HepG2 (cell line): ENCODE measurements around the gene SYNGR2. TPM values are rescaled to one million over a fixed set of nuclear protein-coding genes. Genes with fewer than 3 reads are reported as not detected.

Source experiments
- BCL6 ChIP-seq: IDR thresholded peaks from 2 replicates; pipeline ENCODE4 v1.6.1; 2016; ENCODE audit warnings: missing genetic modification reagents, missing compliant biosample characterization
- CEBPB ChIP-seq: IDR thresholded peaks from 2 replicates; pipeline ENCODE4 v1.6.1; 2011; ENCODE audit warnings: low read depth, low read length, improper control_type of control experiment, borderline replicate concordance
- DR1 ChIP-seq: sonication (generic); formaldehyde crosslinking; IDR thresholded peaks from 2 replicates; pipeline ENCODE4 v1.8.0; 2021; ENCODE audit warnings: mild to moderate bottlenecking, missing genetic modification reagents, inconsistent platforms
- EED ChIP-seq: sonication (generic); formaldehyde crosslinking; IDR thresholded peaks from 2 replicates; pipeline ENCODE4 v1.5.0; 2020; ENCODE audit warnings: mild to moderate bottlenecking, missing genetic modification reagents
- FOXO1 ChIP-seq: sonication (generic); formaldehyde crosslinking; IDR thresholded peaks from 2 replicates; pipeline ENCODE4 v1.4.0; 2020; ENCODE audit warnings: missing genetic modification reagents
- HOXA5 ChIP-seq: sonication (generic); formaldehyde crosslinking; IDR thresholded peaks from 2 replicates; pipeline ENCODE4 v1.4.0; 2020; ENCODE audit warnings: missing genetic modification reagents
- IRF2 ChIP-seq: IDR thresholded peaks from 2 replicates; pipeline ENCODE4 v1.6.1; 2018; ENCODE audit warnings: missing genetic modification reagents, missing compliant biosample characterization
- NCOR1 ChIP-seq: fragments of 200-600 bp; sonication (generic); IDR thresholded peaks from 2 replicates; pipeline ENCODE4 v1.7.0; 2017; ENCODE audit warnings: antibody characterized with exemption, low read length, borderline replicate concordance
- PTBP1 ChIP-seq: fragments of 200-400 bp; formaldehyde crosslinking; IDR thresholded peaks from 2 replicates; pipeline ENCODE4 v1.6.1; 2018; ENCODE audit warnings: low read length, low read depth; ENCODE audit not compliant: poor library complexity, severe bottlenecking
- SP140L ChIP-seq: sonication (generic); formaldehyde crosslinking; IDR thresholded peaks from 2 replicates; pipeline ENCODE4 v1.4.0; 2020; ENCODE audit warnings: missing genetic modification reagents, borderline replicate concordance
- ZFP62 ChIP-seq: sonication (generic); formaldehyde crosslinking; IDR thresholded peaks from 2 replicates; pipeline ENCODE4 v1.4.0; 2020; ENCODE audit warnings: missing genetic modification reagents
- ZNF569 ChIP-seq: sonication (generic); formaldehyde crosslinking; IDR thresholded peaks from 2 replicates; pipeline ENCODE4 v1.5.0; 2020; ENCODE audit warnings: mild to moderate bottlenecking, missing genetic modification reagents, moderate library complexity, borderline replicate concordance
- ZNF614 ChIP-seq: IDR thresholded peaks from 2 replicates; pipeline ENCODE4 v1.6.1; 2018; ENCODE audit warnings: missing biosample characterization, missing genetic modification reagents, inconsistent platforms, borderline replicate concordance
- ZNF724P ChIP-seq: sonication (generic); formaldehyde crosslinking; IDR thresholded peaks from 2 replicates; pipeline ENCODE4 v1.8.0; 2022; ENCODE audit warnings: missing genetic modification reagents, borderline replicate concordance
- ZNF75D ChIP-seq: sonication (generic); formaldehyde crosslinking; IDR thresholded peaks from 2 replicates; pipeline ENCODE4 v1.8.1; 2023; ENCODE audit warnings: missing genetic modification reagents, mild to moderate bottlenecking, borderline replicate concordance
- ZNF782 ChIP-seq: sonication (generic); formaldehyde crosslinking; IDR thresholded peaks from 2 replicates; pipeline ENCODE4 v1.4.0; 2020; ENCODE audit warnings: missing genetic modification reagents, mild to moderate bottlenecking, borderline replicate concordance
- ZSCAN25 ChIP-seq: sonication (generic); formaldehyde crosslinking; IDR thresholded peaks from 2 replicates; pipeline ENCODE4 v1.8.0; 2022; ENCODE audit warnings: mild to moderate bottlenecking, missing genetic modification reagents
- ZZZ3 ChIP-seq: sonication (generic); formaldehyde crosslinking; IDR thresholded peaks from 2 replicates; pipeline ENCODE4 v1.4.0; 2020; ENCODE audit warnings: missing genetic modification reagents, mild to moderate bottlenecking, borderline replicate concordance
- polyA plus RNA-seq, 8 experiments: library from polyadenylated mRNA; depleted of rRNA in 3 of 8; stranded (reverse) in 7 of 8; unstranded in 1 of 8; fragments of >200 nt; fragmentation: Illumina TruSeq in 4 of 8; extraction: Trizol in 4 of 8; gene quantifications; 2 replicates each; pipeline versions ENCODE4 v1.2.1 to v1.2.3, GENCODE V29; 2011 to 2016; ENCODE audit warnings: low read depth in 4 of 8, missing spikeins in 1 of 8, mixed read lengths in 1 of 8; ENCODE audit not compliant: insufficient read depth in 1 of 8
- total RNA-seq, 5 experiments: library from RNA; depleted of rRNA; stranded (reverse); fragments of >200 nt; fragmentation: Illumina TruSeq; extraction: Trizol; gene quantifications; 2 replicates each; pipeline ENCODE4 v1.2.3, GENCODE V29; 2016; ENCODE audit warnings: low read depth in 1 of 5
- TF ChIP-seq, protein P1 (sequence below): sonication (generic); formaldehyde crosslinking; IDR thresholded peaks from 2 replicates; pipeline ENCODE4 v1.4.0; 2020; ENCODE audit warnings: missing genetic modification reagents
- TF ChIP-seq, protein P2 (sequence below): sonication (generic); formaldehyde crosslinking; IDR thresholded peaks from 2 replicates; pipeline ENCODE4 v1.4.0; 2020; ENCODE audit warnings: mild to moderate bottlenecking, missing genetic modification reagents, borderline replicate concordance

SYNGR2 gene
- total and polyA plus RNA-seq, 2 of the 13 experiments (the other 11 are each of a cell fraction or from before 2014, with no cell fraction given), result 46.7 to 170 TPM

DNA sequence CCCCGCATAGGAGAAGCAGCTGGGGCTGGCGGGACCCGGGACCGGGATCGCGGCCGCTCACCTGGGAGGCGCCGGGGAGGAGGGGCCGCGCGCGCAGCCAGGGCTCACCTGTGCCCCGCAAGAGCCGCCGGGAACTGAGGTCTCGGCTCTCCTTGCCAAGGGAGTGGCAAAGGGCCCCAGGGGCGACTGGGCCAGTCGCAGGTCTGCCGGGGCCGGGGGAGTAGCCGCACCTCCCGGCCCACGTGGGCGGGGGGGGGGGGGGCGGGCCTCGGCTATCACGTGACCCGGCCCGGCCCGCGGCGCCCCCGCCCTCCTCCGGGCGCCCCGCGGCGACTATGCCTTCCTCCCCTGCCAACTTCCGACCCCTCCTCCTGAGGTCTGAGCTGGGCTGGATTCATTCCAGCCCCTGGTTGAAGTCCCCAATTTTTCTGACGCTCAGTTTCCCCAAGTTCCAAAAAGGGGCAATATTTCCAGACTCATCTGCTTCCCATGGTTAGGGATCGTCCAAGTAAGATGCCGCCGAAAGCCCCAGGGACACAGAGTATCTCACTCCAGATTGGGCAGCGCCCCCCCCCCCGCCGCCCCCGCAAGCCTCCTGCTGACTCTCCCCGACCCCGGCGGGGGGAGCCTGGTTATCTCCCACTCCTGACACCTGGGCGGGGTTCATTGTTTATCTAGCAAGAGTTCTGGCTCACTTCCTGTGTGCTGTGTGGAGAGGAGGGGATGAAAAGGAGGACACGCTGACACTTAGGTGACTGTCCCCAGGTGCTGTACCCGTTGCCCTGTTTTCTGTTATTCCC lies 39.6 kb upstream of the SYNGR2 start, which contains the start of gene TMC6 (continued):
- TF ChIP-seq ZNF614 (no peak), IRF2 (peak; percentile 63; the same call in 1 of the 2 replicates), ZNF724P (CRISPR knock-in tag) (no peak), PTBP1 (no peak), BCL6 (CRISPR knock-in tag) (no peak), DR1 (CRISPR knock-in tag) (no peak), ZFP62 (CRISPR knock-in tag) (no peak), ZSCAN25 (CRISPR knock-in tag) (no peak), FOXO1 (no peak; the same call in 1 of the 2 replicates), ZNF75D (CRISPR knock-in tag) (no peak), ZNF782 (CRISPR knock-in tag) (peak; percentile 49; the same call in 1 of the 2 replicates), HOXA5 (CRISPR knock-in tag) (peak; percentile 22; the same call in 1 of the 2 replicates), CEBPB (no peak), EED (0 out of 2 replicates have a peak, but pooled peaks have one; percentile 73), ZNF569 (CRISPR knock-in tag) (no peak), SP140L (CRISPR knock-in tag) (no peak), ZZZ3 (CRISPR knock-in tag) (no peak), NCOR1 (no peak)
- TF ChIP-seq, protein P1, sequence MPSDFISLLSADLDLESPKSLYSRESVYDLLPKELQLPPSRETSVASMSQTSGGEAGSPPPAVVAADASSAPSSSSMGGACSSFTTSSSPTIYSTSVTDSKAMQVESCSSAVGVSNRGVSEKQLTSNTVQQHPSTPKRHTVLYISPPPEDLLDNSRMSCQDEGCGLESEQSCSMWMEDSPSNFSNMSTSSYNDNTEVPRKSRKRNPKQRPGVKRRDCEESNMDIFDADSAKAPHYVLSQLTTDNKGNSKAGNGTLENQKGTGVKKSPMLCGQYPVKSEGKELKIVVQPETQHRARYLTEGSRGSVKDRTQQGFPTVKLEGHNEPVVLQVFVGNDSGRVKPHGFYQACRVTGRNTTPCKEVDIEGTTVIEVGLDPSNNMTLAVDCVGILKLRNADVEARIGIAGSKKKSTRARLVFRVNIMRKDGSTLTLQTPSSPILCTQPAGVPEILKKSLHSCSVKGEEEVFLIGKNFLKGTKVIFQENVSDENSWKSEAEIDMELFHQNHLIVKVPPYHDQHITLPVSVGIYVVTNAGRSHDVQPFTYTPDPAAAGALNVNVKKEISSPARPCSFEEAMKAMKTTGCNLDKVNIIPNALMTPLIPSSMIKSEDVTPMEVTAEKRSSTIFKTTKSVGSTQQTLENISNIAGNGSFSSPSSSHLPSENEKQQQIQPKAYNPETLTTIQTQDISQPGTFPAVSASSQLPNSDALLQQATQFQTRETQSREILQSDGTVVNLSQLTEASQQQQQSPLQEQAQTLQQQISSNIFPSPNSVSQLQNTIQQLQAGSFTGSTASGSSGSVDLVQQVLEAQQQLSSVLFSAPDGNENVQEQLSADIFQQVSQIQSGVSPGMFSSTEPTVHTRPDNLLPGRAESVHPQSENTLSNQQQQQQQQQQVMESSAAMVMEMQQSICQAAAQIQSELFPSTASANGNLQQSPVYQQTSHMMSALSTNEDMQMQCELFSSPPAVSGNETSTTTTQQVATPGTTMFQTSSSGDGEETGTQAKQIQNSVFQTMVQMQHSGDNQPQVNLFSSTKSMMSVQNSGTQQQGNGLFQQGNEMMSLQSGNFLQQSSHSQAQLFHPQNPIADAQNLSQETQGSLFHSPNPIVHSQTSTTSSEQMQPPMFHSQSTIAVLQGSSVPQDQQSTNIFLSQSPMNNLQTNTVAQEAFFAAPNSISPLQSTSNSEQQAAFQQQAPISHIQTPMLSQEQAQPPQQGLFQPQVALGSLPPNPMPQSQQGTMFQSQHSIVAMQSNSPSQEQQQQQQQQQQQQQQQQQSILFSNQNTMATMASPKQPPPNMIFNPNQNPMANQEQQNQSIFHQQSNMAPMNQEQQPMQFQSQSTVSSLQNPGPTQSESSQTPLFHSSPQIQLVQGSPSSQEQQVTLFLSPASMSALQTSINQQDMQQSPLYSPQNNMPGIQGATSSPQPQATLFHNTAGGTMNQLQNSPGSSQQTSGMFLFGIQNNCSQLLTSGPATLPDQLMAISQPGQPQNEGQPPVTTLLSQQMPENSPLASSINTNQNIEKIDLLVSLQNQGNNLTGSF, result no peak
- TF ChIP-seq, protein P2, sequence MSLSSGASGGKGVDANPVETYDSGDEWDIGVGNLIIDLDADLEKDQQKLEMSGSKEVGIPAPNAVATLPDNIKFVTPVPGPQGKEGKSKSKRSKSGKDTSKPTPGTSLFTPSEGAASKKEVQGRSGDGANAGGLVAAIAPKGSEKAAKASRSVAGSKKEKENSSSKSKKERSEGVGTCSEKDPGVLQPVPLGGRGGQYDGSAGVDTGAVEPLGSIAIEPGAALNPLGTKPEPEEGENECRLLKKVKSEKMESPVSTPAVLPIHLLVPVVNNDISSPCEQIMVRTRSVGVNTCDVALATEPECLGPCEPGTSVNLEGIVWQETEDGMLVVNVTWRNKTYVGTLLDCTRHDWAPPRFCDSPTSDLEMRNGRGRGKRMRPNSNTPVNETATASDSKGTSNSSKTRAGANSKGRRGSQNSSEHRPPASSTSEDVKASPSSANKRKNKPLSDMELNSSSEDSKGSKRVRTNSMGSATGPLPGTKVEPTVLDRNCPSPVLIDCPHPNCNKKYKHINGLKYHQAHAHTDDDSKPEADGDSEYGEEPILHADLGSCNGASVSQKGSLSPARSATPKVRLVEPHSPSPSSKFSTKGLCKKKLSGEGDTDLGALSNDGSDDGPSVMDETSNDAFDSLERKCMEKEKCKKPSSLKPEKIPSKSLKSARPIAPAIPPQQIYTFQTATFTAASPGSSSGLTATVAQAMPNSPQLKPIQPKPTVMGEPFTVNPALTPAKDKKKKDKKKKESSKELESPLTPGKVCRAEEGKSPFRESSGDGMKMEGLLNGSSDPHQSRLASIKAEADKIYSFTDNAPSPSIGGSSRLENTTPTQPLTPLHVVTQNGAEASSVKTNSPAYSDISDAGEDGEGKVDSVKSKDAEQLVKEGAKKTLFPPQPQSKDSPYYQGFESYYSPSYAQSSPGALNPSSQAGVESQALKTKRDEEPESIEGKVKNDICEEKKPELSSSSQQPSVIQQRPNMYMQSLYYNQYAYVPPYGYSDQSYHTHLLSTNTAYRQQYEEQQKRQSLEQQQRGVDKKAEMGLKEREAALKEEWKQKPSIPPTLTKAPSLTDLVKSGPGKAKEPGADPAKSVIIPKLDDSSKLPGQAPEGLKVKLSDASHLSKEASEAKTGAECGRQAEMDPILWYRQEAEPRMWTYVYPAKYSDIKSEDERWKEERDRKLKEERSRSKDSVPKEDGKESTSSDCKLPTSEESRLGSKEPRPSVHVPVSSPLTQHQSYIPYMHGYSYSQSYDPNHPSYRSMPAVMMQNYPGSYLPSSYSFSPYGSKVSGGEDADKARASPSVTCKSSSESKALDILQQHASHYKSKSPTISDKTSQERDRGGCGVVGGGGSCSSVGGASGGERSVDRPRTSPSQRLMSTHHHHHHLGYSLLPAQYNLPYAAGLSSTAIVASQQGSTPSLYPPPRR (CRISPR knock-in tag), result peak; percentile 41; the same call in 1 of the 2 replicates
